Memory B cell (primary cell): ENCODE data around the gene PDXP.

Source experiments
- ATAC-seq: fragments of 150-1000 bp; cut with Tn5 transposase; 2 replicates; pipeline ENCODE4 v1.10.0; 2021; ENCODE audit warnings: low read depth, mild to moderate bottlenecking, moderate library complexity
- DNase-seq, 2 donors: peaks; one replicate each; pipeline ENCODE4 v3.0.0; 2022; ENCODE audit warnings: low spot score in 2 of 2
- H3K27ac Mint-ChIP-seq: one replicate; pipeline ENCODE4 v1.8.0; 2022; ENCODE audit warnings: mild to moderate bottlenecking, moderate library complexity, mixed read lengths
- H3K27me3 Mint-ChIP-seq: one replicate; pipeline ENCODE4 v1.8.0; 2022; ENCODE audit warnings: mixed read lengths
- H3K36me3 Mint-ChIP-seq: one replicate; pipeline ENCODE4 v1.8.0; 2022; ENCODE audit warnings: mild to moderate bottlenecking, mixed read lengths
- H3K4me1 Mint-ChIP-seq: one replicate; pipeline ENCODE4 v1.8.0; 2022; ENCODE audit warnings: mixed read lengths
- H3K4me3 Mint-ChIP-seq: one replicate; pipeline ENCODE4 v1.8.0; 2022; ENCODE audit warnings: mild to moderate bottlenecking, moderate library complexity, mixed read lengths
- H3K9me3 Mint-ChIP-seq: one replicate; pipeline ENCODE4 v1.8.0; 2022; ENCODE audit warnings: mixed read lengths

PDXP gene

GRCh38 chr22:37664249-37665101, 6.0 kb downstream of the PDXP start:
- Mint-ChIP-seq H3K4me1 (peaks cover 29% of the 10 kb centered on the region), H3K4me3 (no peak overlapping the region), H3K36me3 (peaks cover 8% of the 10 kb centered on the region), H3K27ac (no peak overlapping the region), H3K9me3 (no peaks in the 10 kb centered on the region), H3K27me3 (no peaks in the 10 kb centered on the region)
- ATAC-seq (no peak), DNase-seq (no peak)

DNA sequence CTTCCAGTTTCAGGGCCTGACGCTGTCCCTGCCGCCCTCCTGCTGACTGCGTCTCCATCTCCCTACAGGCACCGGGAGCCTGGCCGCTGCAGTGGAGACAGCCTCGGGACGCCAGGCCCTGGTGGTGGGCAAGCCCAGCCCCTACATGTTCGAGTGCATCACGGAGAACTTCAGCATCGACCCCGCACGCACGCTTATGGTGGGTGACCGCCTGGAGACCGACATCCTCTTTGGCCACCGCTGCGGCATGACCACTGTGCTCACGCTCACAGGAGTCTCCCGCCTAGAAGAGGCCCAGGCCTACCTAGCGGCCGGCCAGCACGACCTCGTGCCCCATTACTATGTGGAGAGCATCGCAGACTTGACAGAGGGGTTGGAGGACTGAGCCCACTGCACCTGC, 7.0 kb downstream of the PDXP start:
- Mint-ChIP-seq H3K4me3 (no peak overlapping the region), H3K27me3 (no peaks in the 10 kb centered on the region), H3K36me3 (peaks cover 8% of the 10 kb centered on the region), H3K9me3 (no peaks in the 10 kb centered on the region), H3K27ac (no peak overlapping the region), H3K4me1 (peaks cover 19% of the 10 kb centered on the region)
- DNase-seq (no peak), ATAC-seq (no peak)

GRCh38 chr22:37669586-37669985, 11.1 kb downstream of the PDXP start:
- no peak for ATAC-seq
- H3K36me3 Mint-ChIP-seq, result peaks cover 7% of the 10 kb centered on the region
- DNase-seq, result no peak
- H3K9me3 Mint-ChIP-seq, result no peaks in the 10 kb centered on the region
- H3K27me3 Mint-ChIP-seq, result no peaks in the 10 kb centered on the region
- H3K4me3 Mint-ChIP-seq, result no peak overlapping the region
- H3K27ac Mint-ChIP-seq, result no peak overlapping the region
- H3K4me1 Mint-ChIP-seq, result peaks cover 17% of the 10 kb centered on the region

- H3K4me3 Mint-ChIP-seq, result peak overlapping the region; percentile 14
- no peaks in the 10 kb centered on the region for H3K36me3 Mint-ChIP-seq
- H3K27me3 Mint-ChIP-seq, result no peaks in the 10 kb centered on the region
- no peak for ATAC-seq
- no peak for DNase-seq
- H3K4me1 Mint-ChIP-seq, result peaks cover 25% of the 10 kb centered on the region
- H3K9me3 Mint-ChIP-seq, result no peaks in the 10 kb centered on the region
- peak overlapping the region; percentile 62 for H3K27ac Mint-ChIP-seq
Measured at GRCh38 chr22:37672206-37672919, 13.8 kb downstream of the PDXP start.

- Mint-ChIP-seq H3K9me3 (no peaks in the 10 kb centered on the region), H3K4me3 (no peak overlapping the region), H3K36me3 (no peaks in the 10 kb centered on the region), H3K27me3 (no peaks in the 10 kb centered on the region), H3K4me1 (peaks cover 27% of the 10 kb centered on the region), H3K27ac (peak overlapping the region; percentile 62)
- ATAC-seq (no peak), DNase-seq (no peak)
Measured at GRCh38 chr22:37672920-37673455, 14.5 kb downstream of the PDXP start.

DNA sequence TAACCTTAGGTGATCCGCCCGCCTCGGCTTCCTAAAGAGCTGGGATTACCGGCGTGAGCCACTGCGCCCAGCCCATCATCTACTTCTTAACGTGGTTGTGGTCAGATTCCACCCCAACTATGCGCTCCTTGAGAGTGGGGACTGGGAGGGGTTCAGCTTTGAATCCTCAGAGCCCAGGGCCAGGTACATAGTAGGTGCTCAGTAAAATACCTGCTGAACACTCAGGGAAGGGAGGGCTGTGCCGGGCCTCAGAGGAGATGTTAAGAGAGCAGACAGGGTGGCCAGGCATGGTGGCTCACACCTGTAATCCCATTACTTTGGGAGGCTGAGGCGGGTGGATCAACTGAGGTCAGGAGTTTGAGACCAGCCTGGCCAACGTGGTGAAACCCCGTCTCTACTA, 15.7 kb downstream of the PDXP start:
- Mint-ChIP-seq H3K27ac (peak overlapping the region; percentile 97), H3K4me3 (peak overlapping the region; percentile 65), H3K27me3 (no peaks in the 10 kb centered on the region), H3K36me3 (no peaks in the 10 kb centered on the region), H3K9me3 (no peaks in the 10 kb centered on the region), H3K4me1 (peaks cover 28% of the 10 kb centered on the region)
- no peak for DNase-seq
- no peak for ATAC-seq

- Mint-ChIP-seq H3K9me3 (no peaks in the 10 kb centered on the region), H3K4me1 (peaks cover 28% of the 10 kb centered on the region), H3K27ac (peak within 1 kb of the TSS; percentile 97), H3K4me3 (peak within 1 kb of the TSS; percentile 87), H3K36me3 (peaks cover 5% of the 10 kb centered on the region), H3K27me3 (no peaks in the 10 kb centered on the region)
- DNase-seq (no peak), ATAC-seq (peak; percentile 20)
Measured at GRCh38 chr22:37674951-37675929, 16.7 kb downstream of the PDXP start, which contains the start of gene LGALS1. Gene LGALS1 (plus strand): TSS chr22:37675636. CDS start chr22:37675703, 67 bp downstream.

DNA sequence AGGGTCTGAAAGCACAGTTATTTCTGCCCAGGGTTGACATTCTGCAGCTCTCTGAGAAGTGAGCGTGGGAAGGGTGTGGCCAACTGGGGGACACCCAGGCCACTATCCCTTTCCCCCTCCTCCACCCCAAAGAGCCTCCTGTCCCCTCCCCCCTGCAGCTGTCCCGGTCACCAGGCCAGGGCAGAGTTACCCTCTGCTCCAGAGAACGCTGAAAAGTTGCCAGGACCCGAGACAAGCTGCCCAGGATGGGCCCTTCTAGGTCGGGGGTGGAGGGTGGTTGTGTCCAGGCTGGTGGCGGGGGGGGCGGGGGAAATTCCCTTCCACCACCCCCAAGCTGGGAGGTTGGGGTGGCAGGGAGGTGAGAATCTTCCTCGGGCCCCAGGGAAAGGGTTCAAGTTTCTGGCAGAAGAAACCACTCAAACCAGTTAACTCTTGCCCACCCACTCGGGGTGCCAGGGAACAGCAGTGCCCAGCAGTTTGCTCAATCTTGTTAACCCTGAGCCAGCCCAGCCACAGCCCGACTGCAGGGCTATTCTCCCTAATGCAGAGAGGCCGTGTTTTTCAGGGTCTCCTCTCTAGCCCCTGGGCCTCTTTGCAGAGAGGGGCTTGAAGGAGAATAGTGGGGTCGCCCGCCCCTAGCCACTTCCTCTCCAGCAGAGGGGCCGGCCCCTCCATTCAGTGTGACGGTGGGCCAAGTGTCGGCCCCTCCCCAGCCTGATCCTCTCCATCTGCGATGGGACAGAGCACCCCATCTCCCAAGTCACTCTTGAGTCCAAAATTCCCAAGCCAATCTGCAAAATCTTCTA, 17.6 kb downstream of the PDXP start:
- no peak for DNase-seq

GRCh38 chr22:37676736-37677492, 18.4 kb downstream of the PDXP start:
- DNase-seq, result peak; percentile 82 to 88

More for the DNA sequence above, 17.6 kb downstream of the PDXP start:
- Mint-ChIP-seq H3K27me3 (no peaks in the 10 kb centered on the region), H3K9me3 (no peaks in the 10 kb centered on the region), H3K4me1 (peaks cover 28% of the 10 kb centered on the region), H3K27ac (peak overlapping the region; percentile 97), H3K36me3 (peaks cover 5% of the 10 kb centered on the region), H3K4me3 (peak overlapping the region; percentile 87)
- ATAC-seq, result no peak

GRCh38 chr22:37677493-37677974, 19.0 kb downstream of the PDXP start:
- Mint-ChIP-seq H3K4me3 (peak overlapping the region; percentile 87), H3K36me3 (peaks cover 5% of the 10 kb centered on the region), H3K27me3 (no peaks in the 10 kb centered on the region), H3K27ac (peak overlapping the region; percentile 97), H3K9me3 (no peaks in the 10 kb centered on the region), H3K4me1 (peaks cover 28% of the 10 kb centered on the region)
- peak; percentile 57 for ATAC-seq
- no peak for DNase-seq

More at GRCh38 chr22:37676736-37677492, 18.4 kb downstream of the PDXP start:
- H3K9me3 Mint-ChIP-seq, result no peaks in the 10 kb centered on the region
- H3K27me3 Mint-ChIP-seq, result no peaks in the 10 kb centered on the region
- H3K4me1 Mint-ChIP-seq, result peaks cover 34% of the 10 kb centered on the region
- H3K36me3 Mint-ChIP-seq, result peaks cover 5% of the 10 kb centered on the region
- H3K27ac Mint-ChIP-seq, result peak overlapping the region; percentile 97
- peak overlapping the region; percentile 87 for H3K4me3 Mint-ChIP-seq
- peak; percentile 86 for ATAC-seq

DNA sequence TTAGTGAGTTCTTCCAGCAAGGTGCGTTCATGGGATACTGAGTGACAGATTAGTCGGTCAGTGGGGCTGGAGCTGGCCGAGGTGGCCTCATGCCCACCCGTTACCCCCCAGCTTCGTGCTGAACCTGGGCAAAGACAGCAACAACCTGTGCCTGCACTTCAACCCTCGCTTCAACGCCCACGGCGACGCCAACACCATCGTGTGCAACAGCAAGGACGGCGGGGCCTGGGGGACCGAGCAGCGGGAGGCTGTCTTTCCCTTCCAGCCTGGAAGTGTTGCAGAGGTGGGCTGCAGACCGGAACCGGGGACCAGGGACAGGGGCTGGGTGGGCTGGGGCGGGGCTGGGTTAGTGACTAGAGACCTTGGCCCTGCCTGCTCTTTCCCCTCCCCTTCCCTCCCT, 19.8 kb downstream of the PDXP start:
- peaks cover 5% of the 10 kb centered on the region for H3K36me3 Mint-ChIP-seq
- peaks cover 27% of the 10 kb centered on the region for H3K4me1 Mint-ChIP-seq
- H3K27ac Mint-ChIP-seq, result peak overlapping the region; percentile 97
- DNase-seq, result no peak
- no peak for ATAC-seq
- H3K9me3 Mint-ChIP-seq, result no peaks in the 10 kb centered on the region
- no peaks in the 10 kb centered on the region for H3K27me3 Mint-ChIP-seq
- no peak overlapping the region for H3K4me3 Mint-ChIP-seq

DNA sequence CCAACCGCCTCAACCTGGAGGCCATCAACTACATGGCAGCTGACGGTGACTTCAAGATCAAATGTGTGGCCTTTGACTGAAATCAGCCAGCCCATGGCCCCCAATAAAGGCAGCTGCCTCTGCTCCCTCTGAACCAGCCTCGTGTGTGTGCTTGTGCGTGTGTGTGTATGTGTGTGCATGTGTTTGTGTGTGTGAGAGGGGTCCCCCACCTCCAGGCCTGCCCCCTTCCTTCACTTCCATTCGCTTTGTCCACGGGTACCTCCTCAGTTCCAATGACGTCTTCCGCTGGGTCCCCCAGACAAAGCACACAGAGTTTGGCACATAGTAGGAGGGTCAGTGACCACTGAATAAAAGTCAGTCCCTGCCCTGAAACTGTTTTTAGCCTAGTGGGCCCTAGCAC, 21.1 kb downstream of the PDXP start:
- no peak for DNase-seq

More for the DNA sequence above, 21.1 kb downstream of the PDXP start:
- ATAC-seq, result no peak
- no peaks in the 10 kb centered on the region for H3K27me3 Mint-ChIP-seq
- no peaks in the 10 kb centered on the region for H3K9me3 Mint-ChIP-seq
- no peak overlapping the region for H3K4me3 Mint-ChIP-seq
- peaks cover 19% of the 10 kb centered on the region for H3K4me1 Mint-ChIP-seq
- peak overlapping the region; percentile 71 for H3K27ac Mint-ChIP-seq
- H3K36me3 Mint-ChIP-seq, result peaks cover 5% of the 10 kb centered on the region
